IMR-90 (cell line): ENCODE data around the gene KLC3. TPM values are rescaled to one million over a fixed set of nuclear protein-coding genes. Genes with fewer than 3 reads are reported as not detected.

ENCODE experiments used
- ATAC-seq: fragments of 200-7000 bp; cut with Tn5 transposase; 2 replicates; pipeline ENCODE4 v1.9.1; 2020; ENCODE audit warnings: low read depth, mild to moderate bottlenecking, moderate library complexity
- BruUV-seq: library from RNA; stranded (reverse); fragments of 400-500 nt; replicated peaks from 2 replicates; lab custom pipeline; 2021; lab: Mats Ljungman, UMichigan
- CTCF ChIA-PET: fragments of 300-600 bp; formaldehyde crosslinking; extraction: SDS; loops from one replicate; lab custom pipeline; 2021; ENCODE audit warnings: antibody characterized with exemption; lab: Yijun Ruan, JAX
- POLR2A ChIA-PET: fragments of 300-600 bp; sonication (Branson Sonifier 250); formaldehyde crosslinking; loops from one replicate; lab custom pipeline; 2022; ENCODE audit warnings: antibody characterized with exemption; ENCODE audit not compliant: unreplicated experiment; lab: Charles Lee
- DNase-seq: peaks from one replicate; pipeline ENCODE4 v3.0.0; 2013
- H2AFZ ChIP-seq: replicated peaks from 2 replicates; pipeline ENCODE3; 2013; ENCODE audit warnings: low read length, mild to moderate bottlenecking; ENCODE audit not compliant: poor library complexity
- H2AK5ac ChIP-seq: 2 replicates; pipeline ENCODE4 v1.6.1; 2013; ENCODE audit warnings: low read depth, low read length, inconsistent platforms
- H2AK9ac ChIP-seq: replicated peaks from 2 replicates; pipeline ENCODE3; 2013; ENCODE audit warnings: mild to moderate bottlenecking, low read depth, low read length, moderate library complexity; ENCODE audit not compliant: poor library complexity
- H2BK120ac ChIP-seq: 2 replicates; pipeline ENCODE4 v1.6.1; 2013; ENCODE audit warnings: low read depth, low read length, inconsistent platforms
- H2BK15ac ChIP-seq: 3 replicates; pipeline ENCODE4 v1.6.1; 2013; ENCODE audit warnings: low read depth, low read length, inconsistent platforms
- H2BK20ac ChIP-seq: 2 replicates; pipeline ENCODE4 v1.6.1; 2013; ENCODE audit warnings: low read depth, mild to moderate bottlenecking, inconsistent platforms, low read length, moderate library complexity
- H2BK5ac ChIP-seq: 2 replicates; pipeline ENCODE4 v1.6.1; 2013; ENCODE audit warnings: mild to moderate bottlenecking, low read depth, low read length, inconsistent platforms; ENCODE audit not compliant: poor library complexity, severe bottlenecking
- H3K14ac ChIP-seq: replicated peaks from 2 replicates; pipeline ENCODE4 v1.6.1; 2013; ENCODE audit warnings: low read depth, low read length, inconsistent platforms
- H3K18ac ChIP-seq: 2 replicates; pipeline ENCODE4 v1.6.1; 2013; ENCODE audit warnings: low read depth, low read length, control low read depth
- H3K23ac ChIP-seq: 2 replicates; pipeline ENCODE4 v1.6.1; 2013; ENCODE audit warnings: low read depth, low read length, inconsistent platforms
- H3K27ac ChIP-seq: 2 replicates; pipeline ENCODE4 v1.5.1; 2013; ENCODE audit warnings: mild to moderate bottlenecking, control low read depth, low read length; ENCODE audit not compliant: insufficient read depth
- H3K27me3 ChIP-seq: 2 replicates; pipeline ENCODE4 v1.6.1; 2013; ENCODE audit warnings: low read length; ENCODE audit not compliant: control insufficient read depth, insufficient read depth
- H3K36me3 ChIP-seq: 2 replicates; pipeline ENCODE4 v1.6.1; 2013; ENCODE audit warnings: low read length, mixed read lengths; ENCODE audit not compliant: control insufficient read depth, insufficient read depth
- H3K4ac ChIP-seq: 2 replicates; pipeline ENCODE4 v1.6.1; 2013; ENCODE audit warnings: low read depth, low read length, inconsistent platforms
- H3K4me1 ChIP-seq: 2 replicates; pipeline ENCODE4 v1.6.1; 2013; ENCODE audit warnings: low read length, mixed read lengths; ENCODE audit not compliant: control insufficient read depth, insufficient read depth
- H3K4me2 ChIP-seq: 2 replicates; pipeline ENCODE4 v1.6.1; 2013; ENCODE audit warnings: low read depth, mild to moderate bottlenecking, control low read depth, low read length, moderate library complexity
- H3K4me3 ChIP-seq: 2 replicates; pipeline ENCODE4 v1.5.1; 2013; ENCODE audit warnings: low read depth, mild to moderate bottlenecking, control low read depth, low read length, moderate library complexity; ENCODE audit not compliant: insufficient read depth
- H3K56ac ChIP-seq: 2 replicates; pipeline ENCODE4 v1.6.1; 2013; ENCODE audit warnings: low read length, inconsistent platforms; ENCODE audit not compliant: insufficient read depth; ENCODE audit errors: extremely low read depth
- H3K79me1 ChIP-seq, 2 experiments: 2 replicates each; pipeline ENCODE4 v1.6.1; 2013; ENCODE audit warnings: low read length in 2 of 2, inconsistent platforms in 1 of 2, low read depth in 1 of 2
- H3K9ac ChIP-seq: 2 replicates; pipeline ENCODE4 v1.6.1; 2013; ENCODE audit warnings: low read depth, low read length, control low read depth
- H3K9me1 ChIP-seq: 2 replicates; pipeline ENCODE4 v1.6.1; 2013; ENCODE audit warnings: low read length, inconsistent platforms; ENCODE audit not compliant: insufficient read depth
- H3K9me3 ChIP-seq: 2 replicates; pipeline ENCODE4 v1.6.1; 2013; ENCODE audit warnings: low read length; ENCODE audit not compliant: control insufficient read depth, insufficient read depth
- H4K20me1 ChIP-seq: 2 replicates; pipeline ENCODE4 v1.6.1; 2013; ENCODE audit warnings: low read length, inconsistent platforms; ENCODE audit not compliant: insufficient read depth
- H4K5ac ChIP-seq: 2 replicates; pipeline ENCODE4 v1.6.1; 2013; ENCODE audit warnings: mild to moderate bottlenecking, low read depth, low read length, control low read depth
- H4K8ac ChIP-seq, 2 experiments: 2 replicates each; pipeline ENCODE4 v1.6.1; 2013; ENCODE audit warnings: low read depth in 2 of 2, low read length in 2 of 2, control low read depth in 1 of 2, inconsistent platforms in 1 of 2
- H4K91ac ChIP-seq: 2 replicates; pipeline ENCODE4 v1.6.1; 2013; ENCODE audit warnings: low read depth, low read length, inconsistent platforms; ENCODE audit not compliant: insufficient read depth
- BHLHE40 ChIP-seq: fragments of 150-350 bp; IDR thresholded peaks from 2 replicates; pipeline ENCODE4 v1.6.1; 2016; ENCODE audit warnings: mild to moderate bottlenecking, low read depth, low read length
- CHD1 ChIP-seq: IDR thresholded peaks from 2 replicates; pipeline ENCODE4 v1.6.1; 2012; ENCODE audit warnings: low read depth, low read length, improper control_type of control experiment
- POLR2A ChIP-seq: IDR thresholded peaks from 2 replicates; pipeline ENCODE4 v1.6.1; 2012; ENCODE audit warnings: mild to moderate bottlenecking, low read depth, low read length
- RCOR1 ChIP-seq: IDR thresholded peaks from 2 replicates; pipeline ENCODE4 v1.6.1; 2012; ENCODE audit warnings: mild to moderate bottlenecking, low read length, improper control_type of control experiment; ENCODE audit not compliant: insufficient replicate concordance
- SMC3 ChIP-seq: fragments of 150-350 bp; IDR thresholded peaks from 2 replicates; pipeline ENCODE4 v1.6.1; 2016; ENCODE audit warnings: low read depth, mild to moderate bottlenecking, antibody characterized with exemption, low read length, moderate library complexity
- WGBS, 2 experiments: methylation state at CpG; one replicate each; pipeline versions ENCODE4 v1.1.5 to v1.1.7; 2013; ENCODE audit warnings: missing lambda C conversion rate in 2 of 2; ENCODE audit not compliant: insufficient read length in 1 of 2; ENCODE audit errors: extremely low coverage in 2 of 2; 5-methylcytosine and 5-hydroxymethylcytosine counted together
- dilution Hi-C: fragments of 300-500 bp; cut with HindIII; formaldehyde crosslinking; loops from one replicate; pipeline ENCODE4 v1.14.3; 2018; ENCODE audit warnings: low sequenced_read_pairs; ENCODE audit not compliant: unreplicated experiment
- in situ Hi-C: fragments of 300-500 bp; cut with MboI; formaldehyde crosslinking; loops from 3 replicates; pipeline ENCODE4 v1.14.3; 2019; ENCODE audit warnings: low sequenced_read_pairs, inconsistent platforms, mixed read lengths
- intact Hi-C: fragments of 100-400 bp; cut with micrococcal nuclease; formaldehyde crosslinking; loops from 2 replicates; pipeline ENCODE4 v1.10.0; 2022
- polyA plus RNA-seq, 3 experiments: library from polyadenylated mRNA; depleted of rRNA; stranded (reverse); fragments of >200 nt; gene quantifications; 2 replicates each; pipeline ENCODE4 v1.2.3, GENCODE V29; 2012; ENCODE audit warnings: low replicate concordance in 1 of 3
- total RNA-seq: library from RNA; depleted of rRNA; stranded (reverse); fragments of >200 nt; gene quantifications from 2 replicates; pipeline ENCODE4 v1.2.3, GENCODE V29; 2012

KLC3 gene
- total and polyA plus RNA-seq, 2 of the 4 experiments (the other 2 are of a cell fraction): 0.14 to 0.18 TPM

DNA sequence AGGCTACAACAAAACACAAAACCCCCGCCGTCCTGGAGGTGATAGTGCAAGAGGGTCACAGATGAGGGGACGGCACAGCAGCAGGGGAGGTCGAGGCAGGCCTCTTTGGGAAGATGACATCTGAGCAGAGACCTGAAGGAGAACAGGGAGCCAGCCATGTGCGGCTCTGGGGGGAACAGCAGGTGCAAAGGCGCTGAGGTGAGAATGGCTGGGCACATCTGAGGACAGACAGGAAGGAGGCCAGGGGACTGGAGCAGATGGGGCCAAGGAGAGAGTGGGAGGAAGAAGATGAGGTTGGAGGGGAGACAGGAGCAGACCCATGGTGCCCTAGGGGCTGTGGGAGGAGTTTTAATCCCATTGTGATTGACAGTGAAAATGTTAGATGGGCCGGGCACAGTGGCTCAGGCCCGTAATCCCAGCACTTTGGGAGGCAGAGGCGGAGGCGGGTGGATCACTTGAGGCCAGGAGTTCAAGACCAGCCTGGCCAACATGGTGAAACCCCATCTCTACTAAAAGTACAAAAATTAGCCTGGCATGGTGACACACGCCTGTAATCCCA, 16.1 kb upstream of the KLC3 start:
- Histone ChIP-seq H4K20me1 (no peaks in the 10 kb centered on the region), H2BK15ac (no peak overlapping the region), H3K9me3 (no peaks in the 10 kb centered on the region), H2AK9ac (no peak overlapping the region), H3K9me1 (no peaks in the 10 kb centered on the region), H3K36me3 (no peaks in the 10 kb centered on the region), H4K8ac (no peak overlapping the region), H4K91ac (no peak overlapping the region), H3K27ac (no peak overlapping the region), H3K4me2 (no peak overlapping the region), H3K56ac (no peak overlapping the region), H3K27me3 (peaks cover 20% of the 10 kb centered on the region; the same call in 1 of the 2 replicates), H2BK120ac (no peak overlapping the region), H3K23ac (no peak overlapping the region), H3K14ac (no peak overlapping the region), H3K79me1 (no peaks in the 10 kb centered on the region), H2BK20ac (no peak overlapping the region), H3K18ac (no peak overlapping the region), H3K9ac (no peak overlapping the region), H3K4me3 (no peak overlapping the region), H2AFZ (peak overlapping the region; percentile 32), H2BK5ac (no peak overlapping the region), H4K5ac (no peak overlapping the region), H2AK5ac (no peak overlapping the region), H3K4me1 (no peaks in the 10 kb centered on the region; the same call in 1 of the 2 replicates), H3K4ac (no peak overlapping the region)
- no TSS peak for BruUV-seq
- ATAC-seq (no peak), DNase-seq (no peak)
- ChIA-PET CTCF (no interaction called here), POLR2A (no interaction called here)
- dilution Hi-C loops: no loop called here
- in situ Hi-C loops: no loop called here
- intact Hi-C loops: no loop called here
- TF ChIP-seq BHLHE40 (no peak), CHD1 (no peak), POLR2A (no peak), RCOR1 (no peak), SMC3 (no peak)
- WGBS, 2 experiments: 40% methylated on average over 5 of the region's 11 CpGs; no CpG with 5 or more reads in 1 of the 2 experiments
